Measurements from ENCODE around the gene PAWR.
"Not testable (repeated sequence)": the region's sequence is repeated elsewhere in the genome, so short reads cannot be mapped to it uniquely, and the experiment has no call there.

Gene PAWR

GRCh38 chr12:79587368-79587767 lies 103.4 kb downstream of the PAWR start:
- no peak for DNase-seq

- no peak for DNase-seq
These were observed 105.6 kb downstream of the PAWR start for GRCh38 chr12:79585147-79585546.

- no peak for DNase-seq
These were observed 116.9 kb downstream of the PAWR start for GRCh38 chr12:79573820-79574219.

GRCh38 chr12:79569679-79570078 lies 121.1 kb downstream of the PAWR start:
- DNase-seq = no peak

- no peak for DNase-seq
These were observed 123.6 kb downstream of the PAWR start for GRCh38 chr12:79567175-79567563.

GRCh38 chr12:79566452-79567174 lies 124.2 kb downstream of the PAWR start:
- no peak for DNase-seq

- DNase-seq = not testable (repeated sequence)
These were observed 125.9 kb downstream of the PAWR start for GRCh38 chr12:79564727-79565350.

- DNase-seq = no peak
These were observed 127.6 kb downstream of the PAWR start for GRCh38 chr12:79563021-79563740.

GRCh38 chr12:79561401-79562132 lies 129.2 kb downstream of the PAWR start:
- no peak for DNase-seq

- DNase-seq = no peak
These were observed 130.4 kb downstream of the PAWR start for GRCh38 chr12:79560225-79560889.

- no peak for DNase-seq
These were observed 131.2 kb downstream of the PAWR start for GRCh38 chr12:79559591-79559990.

GRCh38 chr12:79558924-79559469 lies 131.8 kb downstream of the PAWR start:
- no peak for DNase-seq

GRCh38 chr12:79557690-79558315 lies 133.0 kb downstream of the PAWR start:
- DNase-seq = no peak

GRCh38 chr12:79555028-79555925 lies 135.5 kb downstream of the PAWR start:
- DNase-seq = peak; percentile 60

- DNase-seq = no peak
These were observed 136.7 kb downstream of the PAWR start for GRCh38 chr12:79553863-79554574.

GRCh38 chr12:79552192-79552591 lies 138.6 kb downstream of the PAWR start:
- DNase-seq = no peak

GRCh38 chr12:79549531-79550271 lies 141.1 kb downstream of the PAWR start:
- DNase-seq = peak; percentile 66

GRCh38 chr12:79548610-79548924 lies 142.2 kb downstream of the PAWR start:
- DNase-seq = no peak
